Measurements from ENCODE around the gene DENND4A.

The DENND4A gene

DNA sequence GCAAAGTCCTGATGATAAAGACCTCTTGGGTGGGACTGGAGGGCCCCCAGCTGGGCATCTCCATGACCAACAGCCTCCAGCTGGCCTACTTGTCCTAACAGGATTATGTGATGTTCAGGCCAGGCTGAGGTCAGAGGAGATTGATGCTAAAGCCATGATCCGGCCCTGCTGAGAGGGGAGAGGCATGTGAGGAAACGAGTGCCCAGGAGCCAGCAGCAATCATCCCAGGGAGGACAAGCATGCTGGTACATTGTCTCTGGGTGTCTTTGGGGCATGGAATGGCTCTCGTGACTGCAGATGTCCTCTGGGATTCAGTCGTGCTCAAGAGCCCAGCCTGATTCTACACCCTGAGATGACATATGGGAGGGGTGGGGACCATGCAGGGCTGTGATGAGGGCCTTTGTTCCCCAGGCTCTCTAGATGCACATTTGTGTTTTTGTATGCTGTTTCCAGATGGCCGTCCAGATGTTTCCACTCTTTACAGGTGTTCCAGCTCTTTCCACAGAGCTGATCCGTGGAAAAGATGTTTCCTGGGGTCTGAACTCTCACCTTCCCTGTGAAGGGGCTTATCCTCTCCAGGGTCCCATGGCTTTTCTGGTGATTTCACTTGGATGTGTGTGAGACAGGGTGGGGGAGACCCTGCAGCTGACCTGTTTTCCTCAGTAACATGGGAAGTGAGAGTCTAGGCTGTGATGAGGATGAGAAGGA lies 150.2 kb downstream of the DENND4A start:
- Histone ChIP-seq H3K9me3 (ENCODE audit: control insufficient read depth, insufficient read depth, low read length) (no peaks in the 10 kb centered on the region), H3K27ac (ENCODE audit: low read depth, low read length) (no peak overlapping the region), H3K9me2 (replicated peaks; ENCODE audit: control insufficient read depth, low read length) (no peaks in the 10 kb centered on the region), H3K27me3 (ENCODE audit: control insufficient read depth, low read length) (no peaks in the 10 kb centered on the region), H3K4me1 (ENCODE audit: control insufficient read depth, low read length) (peaks cover 45% of the 10 kb centered on the region), H3K79me2 (ENCODE audit: control insufficient read depth, low read length) (no peaks in the 10 kb centered on the region), H3K36me3 (ENCODE audit: control insufficient read depth, low read length) (no peaks in the 10 kb centered on the region), H3F3A (ENCODE audit: control insufficient read depth, insufficient read depth) (no peaks in the 10 kb centered on the region), H3K4me3 (ENCODE audit: low read length) (no peak overlapping the region), H3K4me2 (ENCODE audit: low read length) (no peak overlapping the region), H4K20me1 (ENCODE audit: control insufficient read depth, insufficient read depth, low read depth, low read length) (no peaks in the 10 kb centered on the region)
- TF ChIP-seq EZH2phosphoT487 (IDR thresholded peaks at IDR 0.05; ENCODE audit: borderline replicate concordance, low read length): no peak
- TF ChIP-seq, protein P1, sequence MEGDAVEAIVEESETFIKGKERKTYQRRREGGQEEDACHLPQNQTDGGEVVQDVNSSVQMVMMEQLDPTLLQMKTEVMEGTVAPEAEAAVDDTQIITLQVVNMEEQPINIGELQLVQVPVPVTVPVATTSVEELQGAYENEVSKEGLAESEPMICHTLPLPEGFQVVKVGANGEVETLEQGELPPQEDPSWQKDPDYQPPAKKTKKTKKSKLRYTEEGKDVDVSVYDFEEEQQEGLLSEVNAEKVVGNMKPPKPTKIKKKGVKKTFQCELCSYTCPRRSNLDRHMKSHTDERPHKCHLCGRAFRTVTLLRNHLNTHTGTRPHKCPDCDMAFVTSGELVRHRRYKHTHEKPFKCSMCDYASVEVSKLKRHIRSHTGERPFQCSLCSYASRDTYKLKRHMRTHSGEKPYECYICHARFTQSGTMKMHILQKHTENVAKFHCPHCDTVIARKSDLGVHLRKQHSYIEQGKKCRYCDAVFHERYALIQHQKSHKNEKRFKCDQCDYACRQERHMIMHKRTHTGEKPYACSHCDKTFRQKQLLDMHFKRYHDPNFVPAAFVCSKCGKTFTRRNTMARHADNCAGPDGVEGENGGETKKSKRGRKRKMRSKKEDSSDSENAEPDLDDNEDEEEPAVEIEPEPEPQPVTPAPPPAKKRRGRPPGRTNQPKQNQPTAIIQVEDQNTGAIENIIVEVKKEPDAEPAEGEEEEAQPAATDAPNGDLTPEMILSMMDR (IDR thresholded peaks at IDR 0.05; ENCODE audit: low read depth, low read length, poor library complexity, severe bottlenecking): peak; percentile 13

- H3K9me2 ChIP-seq (replicated peaks; ENCODE audit: control insufficient read depth, low read length): no peaks in the 10 kb centered on the region
- H3K36me3 ChIP-seq (ENCODE audit: control insufficient read depth, low read length): no peaks in the 10 kb centered on the region
- H3K4me1 ChIP-seq (ENCODE audit: control insufficient read depth, low read length): peaks cover 45% of the 10 kb centered on the region
- no peaks in the 10 kb centered on the region for H4K20me1 ChIP-seq (ENCODE audit: control insufficient read depth, insufficient read depth, low read depth, low read length)
- H3K9me3 ChIP-seq (ENCODE audit: control insufficient read depth, insufficient read depth, low read length): no peaks in the 10 kb centered on the region
- H3K79me2 ChIP-seq (ENCODE audit: control insufficient read depth, low read length): no peaks in the 10 kb centered on the region
- H3F3A ChIP-seq (ENCODE audit: control insufficient read depth, insufficient read depth): no peaks in the 10 kb centered on the region
- no peak overlapping the region for H3K4me3 ChIP-seq (ENCODE audit: low read length)
- no peaks in the 10 kb centered on the region for H3K27me3 ChIP-seq (ENCODE audit: control insufficient read depth, low read length)
- H3K4me2 ChIP-seq (ENCODE audit: low read length): no peak overlapping the region
- H3K27ac ChIP-seq (ENCODE audit: low read depth, low read length): no peak overlapping the region
- no peak for TF ChIP-seq EZH2phosphoT487 (IDR thresholded peaks at IDR 0.05; ENCODE audit: borderline replicate concordance, low read length)
- TF ChIP-seq, protein P1 (IDR thresholded peaks at IDR 0.05; ENCODE audit: low read depth, low read length, poor library complexity, severe bottlenecking): no peak
Measured at GRCh38 chr15:65639509-65639908, 152.6 kb downstream of the DENND4A start.

- TF ChIP-seq, protein P1 (IDR thresholded peaks at IDR 0.05; ENCODE audit: low read depth, low read length, poor library complexity, severe bottlenecking): peak; percentile 81
- TF ChIP-seq EZH2phosphoT487 (IDR thresholded peaks at IDR 0.05; ENCODE audit: borderline replicate concordance, low read length): no peak
- no peaks in the 10 kb centered on the region for H3K36me3 ChIP-seq (ENCODE audit: control insufficient read depth, low read length)
- no peaks in the 10 kb centered on the region for H3F3A ChIP-seq (ENCODE audit: control insufficient read depth, insufficient read depth)
- no peaks in the 10 kb centered on the region for H4K20me1 ChIP-seq (ENCODE audit: control insufficient read depth, insufficient read depth, low read depth, low read length)
- H3K4me2 ChIP-seq (ENCODE audit: low read length): peak overlapping the region; percentile 58
- H3K27me3 ChIP-seq (ENCODE audit: control insufficient read depth, low read length): no peaks in the 10 kb centered on the region
- no peak overlapping the region for H3K27ac ChIP-seq (ENCODE audit: low read depth, low read length)
- no peaks in the 10 kb centered on the region for H3K9me2 ChIP-seq (replicated peaks; ENCODE audit: control insufficient read depth, low read length)
- H3K4me3 ChIP-seq (ENCODE audit: low read length): peak overlapping the region; percentile 34; the same call in 1 of the 2 replicates
- peaks cover 46% of the 10 kb centered on the region for H3K4me1 ChIP-seq (ENCODE audit: control insufficient read depth, low read length)
- H3K79me2 ChIP-seq (ENCODE audit: control insufficient read depth, low read length): no peaks in the 10 kb centered on the region
- no peaks in the 10 kb centered on the region for H3K9me3 ChIP-seq (ENCODE audit: control insufficient read depth, insufficient read depth, low read length)
Measured at GRCh38 chr15:65638681-65639089, 153.4 kb downstream of the DENND4A start.
